Stimulated activated CD8-positive, alpha-beta memory T cell treated with anti-CD3 and anti-CD28 coated beads, Interleukin-4, amount 100 ng/mL, for 4 hours (primary cell): Measurements from ENCODE around the gene SMURF1.

ENCODE experiments used
- DNase-seq, 2 donors: peaks; one replicate each; pipeline ENCODE4 v3.0.0-alpha.2; 2020; ENCODE audit warnings: low read depth in 2 of 2, low spot score in 1 of 2

SMURF1 gene

GRCh38 chr7:99008181-99008631, 135.7 kb downstream of the SMURF1 start:
- no peak for DNase-seq

GRCh38 chr7:99006739-99007424, 137.0 kb downstream of the SMURF1 start:
- no peak for DNase-seq

- DNase-seq, result no peak
Observed at GRCh38 chr7:99005776-99006175, 138.1 kb downstream of the SMURF1 start.

DNA sequence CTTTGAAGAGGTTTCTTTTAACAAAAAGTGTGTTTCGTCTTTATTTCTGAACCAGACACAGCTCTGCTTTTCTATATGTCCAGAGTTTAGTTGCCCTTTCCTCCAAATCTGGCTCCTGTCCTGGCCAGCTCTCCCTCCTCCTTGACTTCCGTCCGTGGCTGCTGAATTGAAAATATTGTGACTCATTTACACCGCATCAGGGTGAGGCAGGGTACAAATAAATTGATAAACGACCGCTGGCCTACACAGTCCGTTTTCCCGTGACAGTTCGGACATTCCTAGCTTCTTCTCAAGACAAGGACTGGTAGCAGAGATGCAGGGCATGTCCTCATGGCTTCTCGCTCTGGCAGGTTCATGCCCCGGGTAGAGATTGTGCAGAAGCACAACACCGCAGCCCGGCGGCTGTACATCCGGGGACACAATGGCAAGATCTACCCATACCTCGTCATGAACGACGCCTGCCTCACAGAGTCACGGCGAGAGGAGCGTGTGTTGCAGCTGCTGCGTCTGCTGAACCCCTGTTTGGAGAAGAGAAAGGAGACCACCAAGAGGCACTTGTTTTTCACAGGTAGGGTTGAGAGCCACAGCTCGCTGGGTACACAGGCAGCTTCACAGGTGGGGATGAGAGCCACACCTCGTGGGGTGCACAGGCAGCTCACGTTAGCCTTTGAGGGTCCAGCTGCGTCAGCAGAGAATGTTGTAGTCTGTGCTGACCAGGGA, 139.0 kb downstream of the SMURF1 start:
- DNase-seq, result no peak

- DNase-seq, result no peak
Observed at GRCh38 chr7:99004216-99004615, 139.7 kb downstream of the SMURF1 start.

DNA sequence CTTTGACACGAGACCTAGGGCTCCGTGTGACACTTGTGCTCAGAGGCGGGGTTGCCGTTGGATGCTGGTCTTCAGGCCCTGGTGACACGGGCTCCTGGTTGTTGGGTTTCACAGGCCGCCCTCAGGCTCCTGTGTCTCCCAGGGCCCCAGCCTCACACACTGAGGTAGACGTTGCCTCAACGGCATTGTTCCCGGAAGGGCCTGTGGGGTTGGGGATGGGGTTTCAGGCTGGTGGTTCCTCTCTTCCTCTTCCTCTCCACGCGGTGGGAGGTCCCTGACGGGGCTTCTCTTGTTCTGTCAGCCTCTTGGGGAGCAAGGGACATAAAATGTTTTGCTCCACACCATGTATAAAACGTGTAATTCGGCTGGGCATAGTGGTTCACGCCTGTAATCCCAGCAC, 140.5 kb downstream of the SMURF1 start:
- no peak for DNase-seq

- no peak for DNase-seq
Observed at GRCh38 chr7:99002827-99003212, 141.1 kb downstream of the SMURF1 start.

DNA sequence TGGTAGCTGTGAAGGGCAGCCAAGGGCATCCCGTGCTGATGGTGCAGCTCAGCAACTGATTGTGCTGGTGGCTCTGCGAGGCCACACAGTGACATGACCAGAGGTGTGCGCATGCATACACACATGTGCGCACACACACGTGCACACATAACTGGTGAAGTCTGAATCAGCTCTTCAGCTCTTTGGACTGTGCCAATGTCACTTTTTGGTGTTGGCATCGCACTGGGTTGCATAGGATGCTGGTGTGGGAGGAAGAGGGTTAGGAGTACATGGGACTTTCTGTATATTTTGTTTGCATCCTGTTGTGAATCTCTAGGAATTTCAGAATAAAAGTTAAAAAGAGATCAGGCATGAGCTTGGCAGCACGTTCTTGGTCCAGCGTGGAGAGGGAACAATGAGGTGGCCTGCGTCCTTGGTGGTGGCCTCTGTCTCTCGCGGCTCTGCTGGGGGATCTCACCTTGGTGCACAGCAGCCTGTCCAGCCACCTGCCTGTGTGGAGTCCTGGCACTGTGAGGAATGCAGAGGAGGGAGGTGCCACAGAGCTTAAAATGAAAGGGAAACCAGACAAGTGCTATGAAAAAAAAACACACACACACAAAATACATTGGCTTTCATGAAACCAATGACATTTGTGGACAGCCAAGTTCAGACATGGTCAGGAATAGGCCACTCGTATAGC, 141.6 kb downstream of the SMURF1 start:
- DNase-seq, result no peak

GRCh38 chr7:99001482-99002147, 142.3 kb downstream of the SMURF1 start:
- DNase-seq, result no peak

- no peak for DNase-seq
Observed at GRCh38 chr7:99000904-99001465, 142.9 kb downstream of the SMURF1 start.

DNA sequence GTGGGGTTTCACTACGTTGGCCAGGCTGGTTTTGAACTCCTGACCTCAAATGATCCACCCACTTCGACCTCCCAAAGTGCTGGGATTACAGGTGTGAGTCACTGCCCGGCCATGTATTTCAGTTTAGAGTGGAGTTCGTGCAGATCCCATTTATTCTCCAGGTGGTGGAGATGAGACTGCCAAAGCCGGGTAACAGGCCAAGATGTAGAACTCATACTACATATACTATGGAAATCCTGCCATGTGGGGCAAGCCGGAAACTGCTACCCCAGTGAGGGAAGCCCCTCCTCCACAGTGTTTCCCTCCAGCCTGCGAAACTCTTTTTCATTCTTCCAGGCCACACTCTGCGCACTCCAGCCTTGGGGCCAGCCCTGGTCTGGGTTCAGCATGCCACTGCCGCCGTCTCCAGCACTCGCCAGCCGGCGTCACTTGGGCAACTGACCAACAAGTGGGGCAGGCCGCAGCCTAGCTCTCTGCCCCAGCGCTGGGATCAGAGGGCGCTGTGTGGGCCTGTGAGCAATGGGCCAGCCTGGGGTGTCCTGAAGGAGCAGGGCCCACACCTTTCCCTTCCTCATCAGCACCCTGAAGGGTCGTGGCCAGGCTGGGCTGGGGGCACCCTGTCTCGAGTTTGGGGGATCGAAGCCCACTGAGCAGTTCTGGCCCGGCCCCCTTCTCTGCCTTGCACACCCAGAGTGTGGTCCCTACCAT, 143.6 kb downstream of the SMURF1 start:
- no peak for DNase-seq

- DNase-seq, result no peak
Observed at GRCh38 chr7:98998821-98999725, 144.8 kb downstream of the SMURF1 start.

GRCh38 chr7:98997846-98998245, 146.1 kb downstream of the SMURF1 start:
- DNase-seq, result no peak

DNA sequence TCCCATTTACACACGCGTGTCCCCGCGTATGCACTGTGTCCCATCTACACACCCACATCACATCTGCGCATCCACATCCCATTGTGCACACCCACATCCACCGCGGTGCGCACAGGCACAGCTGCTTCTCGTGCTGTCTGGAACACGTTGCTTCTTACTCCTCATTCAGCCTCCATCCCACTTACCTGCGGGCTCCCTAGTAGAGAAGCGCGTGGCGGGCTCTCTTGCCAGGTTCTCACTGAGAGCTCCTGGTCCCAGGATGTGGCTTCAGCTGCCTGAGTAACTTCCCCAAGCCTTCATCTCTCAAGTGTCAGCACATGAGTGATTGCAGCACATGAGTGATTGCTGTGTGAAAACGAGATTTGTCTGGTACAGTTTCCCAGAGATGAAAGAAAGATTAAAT, 147.8 kb downstream of the SMURF1 start:
- no peak for DNase-seq

GRCh38 chr7:98995523-98996149, 148.3 kb downstream of the SMURF1 start:
- no peak for DNase-seq

DNA sequence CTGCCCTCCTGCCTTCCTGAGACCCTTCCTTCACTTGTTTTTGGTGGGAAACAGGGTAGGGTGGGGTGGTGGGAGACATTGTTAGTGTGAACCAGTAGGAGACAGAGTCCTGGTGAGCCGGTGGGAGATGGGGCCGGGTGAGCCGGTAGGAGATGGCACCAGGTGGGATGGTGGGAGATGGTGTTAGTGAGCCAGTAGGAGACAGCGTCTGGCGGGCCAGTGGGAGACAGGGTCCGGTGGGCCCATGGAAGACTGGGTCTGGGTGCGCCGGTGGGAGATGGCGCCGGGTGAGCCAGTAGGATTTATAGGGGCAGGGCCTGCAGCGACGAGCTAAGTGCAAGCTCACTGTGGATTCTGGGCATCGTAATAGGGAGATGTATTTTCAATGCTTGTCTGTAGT, 148.8 kb downstream of the SMURF1 start:
- no peak for DNase-seq

DNA sequence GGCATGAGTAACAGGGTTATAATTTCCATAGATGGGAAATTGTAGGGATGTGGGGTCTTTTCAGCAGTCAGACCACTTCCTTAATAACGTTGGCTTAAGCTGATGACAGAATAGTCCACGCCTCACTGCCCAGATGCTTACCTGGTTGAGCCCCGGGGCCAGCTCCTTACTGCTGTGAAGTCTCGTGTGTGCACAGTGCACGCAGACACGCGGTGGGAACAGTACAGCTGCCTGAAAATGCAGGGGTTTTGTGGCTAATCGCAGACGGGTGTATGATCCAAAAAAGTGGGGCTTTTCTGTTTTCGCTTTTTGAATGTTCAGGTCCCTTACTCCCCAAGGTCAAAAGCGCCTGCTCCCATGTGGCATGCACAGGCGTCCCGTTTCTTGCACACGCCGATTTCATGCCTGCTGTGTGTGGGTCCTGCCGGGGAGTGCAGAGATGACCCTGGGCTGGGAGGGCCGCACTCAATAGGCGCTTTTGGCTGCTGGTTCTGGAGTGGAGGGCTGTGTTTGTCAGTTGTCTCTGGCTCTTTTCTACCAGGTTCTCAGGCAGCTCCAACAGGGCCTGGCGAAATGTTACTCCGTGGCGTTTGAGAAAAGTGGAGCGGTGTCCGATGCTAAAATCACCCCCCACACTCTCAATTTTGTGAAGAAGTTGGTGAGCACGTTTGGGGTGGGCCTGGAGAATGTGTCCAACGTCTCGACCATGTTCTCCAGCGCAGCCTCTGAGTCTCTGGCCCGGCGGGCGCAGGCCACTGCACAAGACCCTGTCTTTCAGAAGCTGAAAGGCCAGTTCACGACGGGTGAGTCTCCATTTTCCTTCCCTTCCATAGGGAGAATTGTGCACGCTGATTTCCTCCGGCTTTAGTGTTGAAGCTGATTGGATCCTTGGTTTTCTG, 149.6 kb downstream of the SMURF1 start:
- no peak for DNase-seq
